ENCODE data around the gene TTC3. TPM values are rescaled to one million over a fixed set of nuclear protein-coding genes. Genes with fewer than 3 reads are reported as not detected.

The TTC3 gene
- total RNA-seq, 1 experiment from 2014 or later = 77.6 TPM

DNA sequence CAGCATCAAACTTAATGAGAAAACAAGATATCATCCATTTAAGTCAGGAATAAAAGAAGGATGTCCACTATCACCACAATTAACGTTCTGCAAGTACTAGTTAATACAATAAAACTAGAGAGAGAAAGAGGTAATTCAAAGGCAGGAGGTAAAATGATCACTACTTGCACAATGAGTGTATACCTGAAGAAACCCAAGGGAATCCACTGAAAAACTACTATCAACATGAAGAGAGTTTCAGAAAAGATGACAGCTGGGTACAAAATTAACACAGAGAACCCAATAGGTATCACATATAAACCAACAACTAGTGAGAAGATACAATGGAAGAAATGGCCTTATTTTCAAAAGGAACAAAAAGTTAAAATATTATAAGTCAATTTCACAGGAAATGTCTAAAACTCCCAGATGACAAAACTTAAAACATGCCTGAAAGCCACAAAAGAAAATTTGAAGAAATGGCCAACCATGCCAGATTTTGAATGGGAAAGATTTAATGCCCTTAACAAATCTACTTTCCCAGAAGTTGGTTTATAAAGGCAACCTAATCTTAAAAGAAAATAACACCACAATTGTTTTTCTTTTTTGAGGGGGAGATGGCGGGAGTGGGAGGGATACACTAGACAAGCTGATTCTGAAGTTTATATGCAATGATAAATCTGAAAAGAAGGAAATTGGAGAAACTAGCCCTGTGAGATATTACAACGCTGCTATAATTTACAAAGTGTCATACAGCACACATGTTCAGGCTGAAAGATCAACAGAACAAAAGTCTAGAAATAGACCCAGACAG, 176.3 kb downstream of the TTC3 start:
- Histone ChIP-seq H3K4me1 (replicated peaks; ENCODE audit: insufficient read depth) (no peaks in the 10 kb centered on the region), H3K36me3 (ENCODE audit: low read depth) (no peaks in the 10 kb centered on the region), H2AFZ (no peak overlapping the region), H3K27me3 (ENCODE audit: insufficient read depth, low read depth) (no peaks in the 10 kb centered on the region), H3F3A (ENCODE audit: insufficient read depth, low read depth) (no peaks in the 10 kb centered on the region), H3K27ac (no peak overlapping the region), H3K4me2 (no peak overlapping the region), H3K9me2 (ENCODE audit: insufficient read depth) (no peaks in the 10 kb centered on the region), H3K4me3 (no peak overlapping the region), H4K20me1 (ENCODE audit: insufficient read depth) (no peaks in the 10 kb centered on the region), H3K9me3 (ENCODE audit: insufficient read depth, low read depth) (no peaks in the 10 kb centered on the region), H3K79me2 (ENCODE audit: low read depth) (peaks cover 65% of the 10 kb centered on the region)
- BruUV-seq (replicated peaks) = no TSS peak
- CTCF ChIA-PET = no interaction called here
- TF ChIP-seq CTCF (conservative IDR thresholded peaks at IDR 0.05) = no peak
- no peak for TF ChIP-seq EZH2 (IDR thresholded peaks at IDR 0.05; ENCODE audit: low read depth)
- no peak for DNase-seq
- intact Hi-C loops (cut with micrococcal nuclease; ENCODE audit: unreplicated experiment) = loop anchor here (10.0 kb wide), 1 partner anchor 235 kb away; no protein-coding TSS in a partner anchor
- POLR2A ChIA-PET (ENCODE audit: unreplicated experiment) = no interaction called here

- H3K36me3 ChIP-seq (ENCODE audit: low read depth) = no peaks in the 10 kb centered on the region
- H3K4me1 ChIP-seq (replicated peaks; ENCODE audit: insufficient read depth) = no peaks in the 10 kb centered on the region
- ChIA-PET POLR2A (ENCODE audit: unreplicated experiment) (no interaction called here), CTCF (interaction anchor here (0.6 kb wide), 3 partner anchors 44 to 207 kb away, joined by 4 to 9 read pairs (median 4); no protein-coding TSS in a partner anchor)
- TF ChIP-seq CTCF (conservative IDR thresholded peaks at IDR 0.05) (no peak), EZH2 (IDR thresholded peaks at IDR 0.05; ENCODE audit: low read depth) (no peak)
- no peaks in the 10 kb centered on the region for H3K9me3 ChIP-seq (ENCODE audit: insufficient read depth, low read depth)
- H3K27me3 ChIP-seq (ENCODE audit: insufficient read depth, low read depth) = no peaks in the 10 kb centered on the region
- H4K20me1 ChIP-seq (ENCODE audit: insufficient read depth) = no peaks in the 10 kb centered on the region
- no peak overlapping the region for H3K4me3 ChIP-seq
- H3K79me2 ChIP-seq (ENCODE audit: low read depth) = peaks cover 70% of the 10 kb centered on the region
- intact Hi-C loops (cut with micrococcal nuclease; ENCODE audit: unreplicated experiment) = no loop called here
- DNase-seq = no peak
- H3K27ac ChIP-seq = no peak overlapping the region
- H2AFZ ChIP-seq = no peak overlapping the region
- no peaks in the 10 kb centered on the region for H3F3A ChIP-seq (ENCODE audit: insufficient read depth, low read depth)
- no peak overlapping the region for H3K4me2 ChIP-seq
- BruUV-seq (replicated peaks) = no TSS peak
- H3K9me2 ChIP-seq (ENCODE audit: insufficient read depth) = no peaks in the 10 kb centered on the region
These were observed 178.2 kb downstream of the TTC3 start for GRCh38 chr21:37251294-37251634.

Other genes with a start within 250 kb of the TTC3 start
- 21.6 and 22.1 TPM in 2 replicates for gene HLCS, start 106.6 kb upstream of the TTC3 start, total RNA-seq (2021)
- 0.17 TPM in 1 of 2 replicates, not detected in the other for gene RIPPLY3, start 66.6 kb upstream of the TTC3 start, total RNA-seq (2021)
- gene PIGP, start 183 bp upstream of the TTC3 start, total RNA-seq (2021) = 10.1 and 20.9 TPM in 2 replicates
- gene VPS26C, start 194.1 kb downstream of the TTC3 start, total RNA-seq (2021) = 32.2 and 46.2 TPM in 2 replicates

All from PC-9 (cell line).